NCI-H510A (cell line): ENCODE results near the gene PDE4DIP.
A peak's percentile ranks its signal among the peaks of the same experiment; 100 is the strongest.
"Not testable (repeated sequence)": the region's sequence is repeated elsewhere in the genome, so short reads cannot be mapped to it uniquely, and the experiment has no call there.

ENCODE experiments used
- DNase-seq: peaks from one replicate; lab custom pipeline; 2025; lab: John Stamatoyannopoulos, UW

The PDE4DIP gene

GRCh38 chr1:148921047-148921446 is 76.8 kb downstream of the PDE4DIP start:
- DNase-seq, result not testable (repeated sequence)

GRCh38 chr1:148923798-148924197 is 79.6 kb downstream of the PDE4DIP start:
- not testable (repeated sequence) for DNase-seq

GRCh38 chr1:148927645-148928044 is 83.4 kb downstream of the PDE4DIP start:
- DNase-seq, result not testable (repeated sequence)

GRCh38 chr1:148929253-148929652 is 85.0 kb downstream of the PDE4DIP start:
- not testable (repeated sequence) for DNase-seq

GRCh38 chr1:148935381-148936002 is 91.3 kb downstream of the PDE4DIP start:
- DNase-seq, result not testable (repeated sequence)

- DNase-seq, result not testable (repeated sequence)
Observed at GRCh38 chr1:148942906-148943305, 98.7 kb downstream of the PDE4DIP start.

GRCh38 chr1:148945130-148945529 is 100.9 kb downstream of the PDE4DIP start:
- not testable (repeated sequence) for DNase-seq

GRCh38 chr1:148948768-148949167 is 104.5 kb downstream of the PDE4DIP start:
- DNase-seq, result not testable (repeated sequence)

GRCh38 chr1:148951336-148952227 is 107.4 kb downstream of the PDE4DIP start:
- peak; percentile 34 for DNase-seq

- not testable (repeated sequence) for DNase-seq
Observed at GRCh38 chr1:148952253-148952937, 108.2 kb downstream of the PDE4DIP start.

- not testable (repeated sequence) for DNase-seq
Observed at GRCh38 chr1:148952938-148953616, 108.8 kb downstream of the PDE4DIP start.

- DNase-seq, result not testable (repeated sequence)
Observed at GRCh38 chr1:148953730-148954129, 109.5 kb downstream of the PDE4DIP start.

- not testable (repeated sequence) for DNase-seq
Observed at GRCh38 chr1:148958343-148958742, 114.1 kb downstream of the PDE4DIP start.

- not testable (repeated sequence) for DNase-seq
Observed at GRCh38 chr1:148960212-148961000, 116.2 kb downstream of the PDE4DIP start.

GRCh38 chr1:148962127-148962857 is 118.1 kb downstream of the PDE4DIP start:
- DNase-seq, result not testable (repeated sequence)

GRCh38 chr1:148966084-148966483 is 121.9 kb downstream of the PDE4DIP start:
- not testable (repeated sequence) for DNase-seq

GRCh38 chr1:148967580-148967979 is 123.4 kb downstream of the PDE4DIP start:
- not testable (repeated sequence) for DNase-seq

GRCh38 chr1:148968682-148969081 is 124.5 kb downstream of the PDE4DIP start:
- not testable (repeated sequence) for DNase-seq

- DNase-seq, result not testable (repeated sequence)
Observed at GRCh38 chr1:148969126-148969525, 124.9 kb downstream of the PDE4DIP start.

GRCh38 chr1:148975453-148975852 is 131.2 kb downstream of the PDE4DIP start:
- not testable (repeated sequence) for DNase-seq
